OCI-M2 (cell line): Measurements from ENCODE around the gene PRPF40B.
"Not testable (repeated sequence)": the region's sequence is repeated elsewhere in the genome, so short reads cannot be mapped to it uniquely, and the experiment has no call there.

ENCODE experiments used
- DNase-seq: peaks from one replicate; lab custom pipeline; 2025; ENCODE audit not compliant: unreplicated experiment; lab: John Stamatoyannopoulos, UW

Gene PRPF40B

DNA sequence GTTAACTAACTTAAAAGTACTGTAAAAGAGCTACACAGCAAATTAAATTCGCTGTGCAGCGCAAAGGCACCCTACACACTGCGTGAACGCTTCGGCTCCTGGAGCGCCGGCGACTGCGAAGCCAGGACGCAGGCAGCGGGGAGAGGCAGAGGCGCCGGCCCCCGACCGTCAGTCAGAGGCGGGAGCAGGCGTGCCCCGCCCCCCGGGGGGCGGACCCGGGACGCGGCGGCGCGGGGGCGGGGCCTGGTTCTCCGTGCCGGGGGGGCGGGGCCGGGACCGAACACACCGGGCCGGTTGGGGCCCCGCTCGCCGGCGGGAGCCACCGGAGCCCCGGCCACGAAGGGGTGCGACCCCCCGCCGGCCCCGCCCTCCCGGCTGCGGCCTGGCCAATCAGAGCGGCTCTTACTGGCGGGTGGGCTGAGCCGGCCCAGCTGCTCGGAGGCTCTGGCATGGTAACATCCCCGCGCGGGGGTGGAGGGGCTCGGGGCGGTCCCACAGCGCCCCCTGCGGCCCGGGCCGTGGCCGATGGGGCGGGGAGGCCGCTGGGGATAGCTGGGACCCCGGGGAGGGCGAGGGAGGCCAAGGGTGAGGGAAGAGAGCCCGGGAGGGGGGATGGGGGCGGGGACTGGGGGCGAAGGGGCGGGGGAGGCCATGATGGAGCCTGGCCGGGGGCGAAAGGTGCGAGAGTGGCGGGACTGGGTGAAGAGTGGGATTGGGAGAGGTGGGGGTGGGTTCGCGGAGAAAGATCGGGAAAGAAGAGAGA lies at the start of gene PRPF40B:
Gene PRPF40B (plus strand): TSS at position 420 of the 763 bp plus-strand sequence. CDS start 30 bp downstream, at position 450.
- DNase-seq = peak; percentile 41

DNA sequence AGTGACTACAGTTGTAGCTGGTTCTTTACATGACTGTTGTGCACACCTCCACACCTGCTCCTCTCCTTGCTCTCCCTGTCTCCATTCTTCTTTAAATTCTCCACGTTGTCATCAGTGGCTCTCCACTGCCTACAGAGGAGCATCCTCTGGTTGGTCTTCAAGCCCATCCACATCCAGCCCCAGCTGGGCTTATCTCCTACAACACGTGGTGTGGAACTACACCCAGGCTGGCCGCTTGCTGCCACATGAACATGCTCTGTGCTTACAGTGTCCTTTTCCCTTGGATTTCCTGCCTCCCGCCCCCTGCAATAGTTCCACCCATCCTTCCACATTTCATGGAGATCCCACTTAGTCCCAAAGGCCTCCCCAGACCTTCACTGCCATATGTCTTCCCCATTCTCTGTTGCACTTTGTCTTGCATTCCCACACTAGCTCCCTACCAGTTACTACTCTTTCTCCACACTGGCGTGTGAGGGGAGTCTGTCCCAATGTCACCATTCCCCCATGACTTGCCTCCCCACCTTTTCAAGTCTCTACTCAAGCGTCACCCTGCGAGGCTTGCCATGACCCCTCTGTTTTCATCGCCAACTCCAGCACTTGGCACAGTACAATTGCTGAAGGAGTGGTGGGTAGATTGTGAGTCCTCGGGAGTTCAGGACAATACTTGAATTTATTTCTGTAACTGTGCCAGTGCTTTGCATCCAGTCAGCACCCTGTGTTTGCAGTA lies 45.6 kb upstream of the PRPF40B start:
- no peak for DNase-seq

DNA sequence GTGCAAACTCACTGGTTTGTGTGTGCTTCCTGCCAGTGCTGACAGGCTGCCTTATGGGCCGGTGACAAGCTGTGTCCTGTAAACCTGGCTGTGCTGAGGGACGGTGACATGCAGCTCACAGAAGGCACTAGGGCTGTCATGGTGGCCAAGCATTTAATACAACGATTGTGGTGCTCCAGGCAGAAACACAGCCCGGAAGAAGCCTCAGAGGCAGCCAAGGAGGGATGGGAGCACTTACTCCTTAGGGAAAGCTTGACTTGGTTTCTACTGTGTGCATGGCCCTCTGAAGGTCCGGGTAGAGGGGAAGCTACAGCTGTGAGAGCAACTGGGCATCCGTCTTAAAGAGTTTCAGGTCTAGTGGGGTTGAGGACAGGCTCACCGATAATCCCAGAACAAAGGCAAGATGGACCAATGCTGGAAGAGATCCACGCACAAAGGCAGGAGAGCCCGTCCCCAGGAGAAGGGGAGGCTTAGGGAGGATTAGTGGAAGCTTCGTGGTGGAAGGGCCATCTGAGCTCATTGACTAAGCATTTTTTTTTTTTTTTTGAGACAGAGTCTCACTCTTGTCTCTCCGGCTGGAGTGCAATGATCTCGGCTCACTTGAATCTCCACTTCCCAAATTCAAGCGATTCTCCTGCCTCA lies 44.8 kb upstream of the PRPF40B start:
- DNase-seq = no peak

DNA sequence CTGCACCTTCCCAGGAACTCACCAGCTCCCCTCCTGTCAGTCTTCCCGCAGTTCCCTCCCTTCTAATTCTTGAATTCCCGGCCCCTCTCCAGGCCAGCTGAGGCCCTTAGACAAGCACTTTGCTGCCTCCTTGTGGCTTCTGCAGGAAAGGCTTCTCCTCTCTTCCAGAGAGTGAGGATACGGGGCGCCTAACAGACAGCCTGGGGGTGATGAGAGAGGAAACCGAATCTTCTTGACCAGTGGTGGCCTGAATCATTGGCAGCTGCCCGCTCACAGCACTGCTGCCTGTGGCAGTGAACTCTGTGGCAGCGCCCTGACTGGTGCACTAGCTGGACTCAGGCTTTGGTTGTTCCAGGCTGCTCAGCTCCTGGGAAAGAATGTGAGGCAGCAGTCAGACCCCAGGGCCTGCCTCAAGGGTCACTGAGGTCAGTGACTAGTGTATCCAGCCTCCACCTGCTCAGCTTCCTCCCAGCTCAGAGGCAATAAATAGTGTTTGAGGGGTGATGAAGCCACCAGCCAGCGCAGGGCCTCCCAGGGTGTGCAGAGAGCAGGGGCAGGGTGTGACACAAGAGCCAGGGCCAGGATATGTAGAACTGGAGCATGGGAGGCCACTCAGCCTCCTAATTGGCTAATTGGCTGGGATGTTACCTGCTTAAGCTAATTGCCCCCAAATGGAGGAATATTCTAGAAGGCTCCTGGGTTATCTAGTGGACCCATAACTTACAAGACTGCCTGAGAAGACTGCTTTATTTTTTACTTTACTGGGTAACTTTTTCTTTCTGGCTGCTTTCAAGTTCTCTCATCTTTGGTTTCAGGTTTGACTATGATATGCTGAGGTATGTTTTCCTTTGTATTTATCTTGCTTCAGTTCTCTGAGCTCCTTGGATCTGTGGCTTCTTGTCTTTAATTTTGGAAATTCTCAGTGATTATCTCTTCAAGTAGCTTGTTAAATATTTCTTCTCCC lies 42.5 kb upstream of the PRPF40B start:
- peak; percentile 2 for DNase-seq

DNA sequence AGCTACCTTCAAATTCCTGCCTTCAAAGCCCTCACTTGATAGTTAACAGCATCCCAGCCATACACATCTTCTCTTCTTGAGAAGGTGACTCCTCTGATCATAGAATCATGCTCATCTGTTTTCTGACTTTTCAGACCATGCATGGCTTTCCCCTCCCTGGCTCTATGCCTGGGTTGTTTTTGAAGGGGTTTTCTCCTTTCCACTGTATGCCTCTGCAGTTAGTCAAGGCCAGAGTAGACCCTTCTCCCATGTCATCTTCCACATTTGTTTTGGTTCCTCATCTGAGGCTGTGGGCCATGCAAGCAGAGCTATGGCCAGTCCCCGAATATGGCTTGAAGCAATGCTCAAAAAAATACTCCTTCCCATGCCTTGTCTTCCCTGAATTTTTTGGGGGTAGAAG lies 41.2 kb upstream of the PRPF40B start:
- no peak for DNase-seq

DNA sequence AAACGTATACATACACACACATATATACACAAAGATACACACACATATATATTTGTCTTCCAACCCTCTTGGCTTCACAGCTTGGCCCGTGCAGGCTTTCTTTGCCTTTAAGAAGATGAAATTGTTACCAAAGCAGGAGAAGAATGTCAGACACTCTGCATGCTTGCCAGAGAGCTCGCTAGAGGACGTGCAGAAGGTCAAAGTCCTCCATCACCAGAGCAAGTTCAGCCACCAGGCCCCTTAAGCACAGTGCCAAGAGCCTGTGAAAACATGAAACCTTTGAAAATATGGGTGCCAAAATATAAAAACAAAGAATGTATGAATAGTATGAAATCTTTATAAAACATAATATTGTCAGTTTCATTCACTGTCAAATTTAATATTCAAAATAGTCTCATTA lies 40.5 kb upstream of the PRPF40B start:
- DNase-seq = no peak

DNA sequence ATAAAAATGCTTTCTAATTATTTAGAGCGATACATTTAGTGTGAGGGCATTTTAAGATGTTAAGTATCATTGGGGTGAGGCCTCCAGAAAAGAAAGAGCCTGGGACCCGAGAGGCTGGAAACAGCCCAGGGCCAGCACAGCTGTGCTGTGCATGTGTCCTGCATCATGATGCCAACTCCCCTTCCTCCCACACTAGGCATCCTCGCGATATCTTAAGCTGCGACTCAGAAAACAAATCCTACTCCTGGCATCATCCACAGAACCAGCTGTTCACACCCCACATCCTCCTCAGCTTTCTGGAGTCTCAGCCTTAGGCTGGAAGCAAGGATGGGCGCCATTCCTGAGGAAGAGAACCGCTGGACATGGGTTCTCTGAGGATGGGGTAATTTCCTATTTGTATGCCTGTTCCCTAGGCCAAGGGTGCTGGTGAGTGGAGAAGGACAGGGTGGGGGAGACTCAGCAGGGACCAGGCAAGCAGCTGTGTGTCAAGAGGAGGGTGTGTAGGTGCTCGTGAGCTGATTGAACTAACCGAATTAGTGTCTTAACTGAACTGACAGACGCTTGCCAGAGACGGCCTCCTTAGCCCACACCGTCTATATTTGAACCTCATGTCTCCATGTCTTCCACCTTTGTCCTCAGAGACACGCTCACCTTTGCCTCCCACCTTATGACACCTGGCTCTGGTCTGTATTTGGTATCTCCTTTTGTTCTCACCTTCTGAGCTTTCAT lies 39.8 kb upstream of the PRPF40B start:
- no peak for DNase-seq

DNA sequence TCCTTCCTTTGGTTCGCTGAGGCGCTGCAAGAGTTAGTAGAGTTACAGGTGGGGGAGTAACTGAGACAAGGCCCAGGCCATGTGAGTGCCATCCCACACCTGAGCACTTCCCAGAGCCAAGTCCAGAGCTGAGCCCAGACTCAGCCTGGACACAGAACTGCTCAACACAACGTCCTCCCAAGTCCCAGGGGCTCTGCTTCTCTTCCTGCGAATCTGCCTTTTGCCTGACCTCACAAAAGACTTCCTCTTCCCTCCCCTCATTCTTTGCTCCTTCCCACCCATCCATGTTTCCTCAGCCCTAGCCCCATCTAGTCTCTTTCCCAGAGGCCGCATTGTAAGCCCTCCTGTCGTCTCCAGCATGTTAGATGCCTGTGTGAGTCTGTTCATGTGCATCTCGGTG lies 38.8 kb upstream of the PRPF40B start:
- no peak for DNase-seq

DNA sequence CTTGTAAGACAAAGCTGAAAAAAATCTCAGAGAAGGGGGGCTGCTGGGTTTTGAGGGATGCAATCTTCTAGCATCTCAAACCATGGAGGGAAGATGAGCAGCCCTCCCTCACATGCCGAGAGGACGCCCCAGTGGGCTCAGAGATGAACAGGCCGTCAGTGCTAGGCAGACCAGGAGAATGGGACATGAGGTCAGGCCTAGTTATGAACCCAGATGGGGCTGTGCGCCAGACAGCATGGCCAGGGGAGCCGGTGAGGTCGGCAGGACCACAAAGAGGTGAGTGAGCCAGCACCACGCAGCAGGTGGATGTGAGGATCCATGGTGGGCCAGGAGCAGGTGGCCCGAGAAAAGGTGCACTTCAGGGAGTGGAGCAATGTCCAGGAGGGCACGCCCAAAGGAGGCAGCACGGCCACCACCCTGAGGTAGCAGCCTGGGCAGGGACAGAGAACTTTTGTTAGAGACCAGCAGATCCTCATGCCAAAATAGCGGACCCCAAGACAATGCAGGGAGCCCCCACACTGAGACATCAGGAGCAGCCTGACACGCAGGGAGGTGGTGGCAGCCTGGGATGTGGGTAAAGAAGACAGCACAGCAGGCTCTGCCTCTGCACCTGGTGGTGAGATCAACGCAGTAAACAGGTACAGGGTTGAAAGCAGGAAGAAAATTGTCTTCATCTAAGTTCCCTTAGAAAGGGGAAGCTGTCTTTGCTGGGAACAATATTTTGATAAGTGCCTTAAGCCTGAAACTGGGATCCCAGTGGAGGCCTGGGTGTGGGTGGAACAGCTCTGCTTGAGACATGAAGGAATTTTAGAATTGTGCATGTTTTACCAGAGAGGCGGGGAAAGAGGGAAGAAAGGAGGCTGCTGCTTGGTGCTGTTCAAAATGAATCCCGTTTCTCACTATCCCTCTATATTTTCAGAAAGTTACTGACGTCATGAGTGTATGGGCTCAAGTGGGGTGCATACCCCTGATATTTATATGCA lies 37.6 kb upstream of the PRPF40B start:
- no peak for DNase-seq

DNA sequence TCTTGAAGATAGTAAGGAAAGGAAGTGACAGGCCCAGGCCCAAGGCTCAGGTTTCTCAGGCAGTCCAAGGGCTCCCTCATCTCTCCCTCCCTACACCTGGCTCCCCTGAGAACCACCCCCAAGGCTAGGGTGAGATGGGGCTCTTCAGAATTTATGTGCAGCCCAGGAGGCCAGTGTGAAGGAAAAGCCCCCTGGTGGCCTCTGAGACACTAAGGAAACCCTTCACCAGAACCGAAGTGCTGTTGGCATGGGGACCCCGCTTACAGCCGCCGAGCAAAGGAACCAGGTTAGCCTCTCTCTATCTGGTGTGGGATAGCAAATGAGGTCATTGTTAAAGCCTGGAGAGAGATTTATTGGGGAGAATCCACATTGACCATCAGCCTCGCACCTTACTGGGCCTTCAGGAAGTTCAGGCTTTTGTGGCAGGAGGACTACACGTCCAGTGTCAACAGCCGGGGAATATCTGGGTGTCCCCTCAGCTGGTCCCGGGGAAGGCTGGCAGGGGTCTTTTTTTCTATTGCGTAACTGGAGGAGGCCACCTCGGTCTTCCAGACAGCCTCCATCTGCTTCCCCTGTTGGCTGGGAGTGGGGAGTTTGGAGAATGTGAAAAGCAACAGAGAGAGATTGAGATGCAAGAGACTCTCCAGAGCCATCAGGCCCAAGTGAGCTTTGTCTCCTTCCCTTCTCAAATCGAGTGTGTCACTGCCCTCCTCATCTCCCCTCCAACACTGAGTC lies 36.0 kb upstream of the PRPF40B start:
- DNase-seq = no peak

DNA sequence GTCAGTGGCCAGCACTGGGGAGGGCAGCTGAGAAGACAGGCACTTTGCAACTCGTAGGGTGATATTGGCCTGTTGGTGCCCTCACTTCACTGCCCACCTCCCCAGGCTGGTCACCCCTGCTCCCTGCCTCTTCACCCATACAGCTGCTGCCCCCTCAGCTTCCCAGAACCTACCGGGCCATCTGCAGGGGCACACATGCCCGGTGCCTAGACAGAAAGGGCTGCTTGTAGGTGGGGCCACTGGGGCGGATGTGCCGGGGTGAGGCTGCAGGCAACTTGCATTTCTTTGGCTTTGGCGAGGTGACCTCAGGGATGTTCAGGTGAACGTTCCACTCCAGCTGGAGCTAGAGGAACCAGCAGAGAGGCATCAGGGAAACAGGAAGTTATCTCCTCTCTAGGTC lies 35.1 kb upstream of the PRPF40B start:
- no peak for DNase-seq

DNA sequence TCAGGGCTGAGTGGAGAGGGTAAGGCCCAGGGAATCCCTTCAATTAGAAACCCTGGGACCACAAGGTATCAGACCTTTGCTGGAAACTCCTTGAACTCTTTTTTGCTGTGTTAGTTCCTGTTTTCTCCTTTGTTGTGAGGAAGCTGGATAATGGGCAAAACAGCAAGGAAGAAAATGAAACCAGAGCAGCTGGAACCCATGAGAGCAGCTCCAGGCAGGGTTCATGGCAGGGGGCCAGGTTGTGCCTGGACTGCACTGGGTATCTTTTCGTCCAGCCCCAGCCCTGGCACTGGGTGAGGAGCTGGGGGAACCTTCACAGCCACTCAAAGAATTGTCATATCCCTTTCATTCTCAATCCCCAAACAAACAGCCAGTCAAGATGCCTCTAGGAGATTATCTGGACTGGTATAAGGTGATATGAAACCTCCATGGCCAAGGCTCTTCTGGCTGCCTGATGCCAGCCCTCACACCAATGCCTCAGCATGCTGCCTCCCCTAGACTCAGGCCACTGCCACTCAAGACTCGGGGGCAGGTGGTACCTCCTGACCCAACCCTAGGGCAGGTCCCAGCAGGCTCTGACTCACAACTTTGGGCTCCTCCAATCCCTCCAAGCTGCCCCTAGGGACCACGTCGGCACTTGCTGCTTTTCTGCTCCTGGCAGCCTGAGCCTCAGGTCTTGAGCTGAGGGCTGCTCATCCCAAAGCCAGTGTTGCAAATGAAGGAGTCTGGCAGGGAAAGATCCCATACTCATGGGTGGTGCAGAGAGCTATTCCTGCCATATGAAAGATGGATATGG lies 34.4 kb upstream of the PRPF40B start:
- no peak for DNase-seq

DNA sequence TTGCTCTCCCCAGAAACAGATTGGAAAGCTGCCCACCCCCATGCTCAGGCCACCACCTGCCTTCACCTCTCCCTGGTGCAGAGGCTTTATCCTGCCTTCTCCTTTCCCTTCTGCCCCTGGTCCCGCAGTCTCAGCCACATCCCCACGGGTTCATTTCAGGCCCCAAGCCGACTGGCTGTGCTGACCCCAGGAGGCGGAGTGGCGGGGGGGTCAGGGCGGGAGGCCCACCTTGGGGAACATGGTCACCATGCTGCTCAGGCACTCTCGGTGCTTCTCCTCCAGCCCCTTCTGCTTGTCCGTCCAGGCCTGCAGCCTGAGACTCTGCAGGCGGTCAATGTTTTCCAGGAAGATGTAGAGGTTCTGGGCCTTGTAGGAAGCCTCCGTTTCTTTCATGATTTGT lies 24.8 kb upstream of the PRPF40B start:
- DNase-seq = no peak

DNA sequence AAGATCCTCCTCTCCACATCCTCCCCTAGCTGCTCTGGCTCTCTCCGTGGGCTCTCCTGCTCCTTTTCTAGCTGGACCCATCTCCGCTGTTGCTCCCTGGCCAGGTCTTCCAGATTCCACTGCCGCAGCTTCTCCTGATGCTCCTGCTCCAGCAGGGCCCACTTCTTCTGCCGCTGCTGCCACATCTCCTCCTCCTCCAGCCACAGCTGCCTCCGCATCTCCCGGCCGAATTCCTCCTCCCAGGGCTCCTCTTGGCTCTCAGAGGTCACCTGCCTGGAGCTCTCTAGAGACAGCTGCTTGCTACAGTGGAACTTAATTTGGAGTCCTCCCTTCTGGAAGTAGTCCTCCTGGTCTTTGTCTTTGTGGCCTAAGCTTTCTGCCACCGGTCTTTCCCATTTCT lies 23.4 kb upstream of the PRPF40B start:
- DNase-seq = no peak

DNA sequence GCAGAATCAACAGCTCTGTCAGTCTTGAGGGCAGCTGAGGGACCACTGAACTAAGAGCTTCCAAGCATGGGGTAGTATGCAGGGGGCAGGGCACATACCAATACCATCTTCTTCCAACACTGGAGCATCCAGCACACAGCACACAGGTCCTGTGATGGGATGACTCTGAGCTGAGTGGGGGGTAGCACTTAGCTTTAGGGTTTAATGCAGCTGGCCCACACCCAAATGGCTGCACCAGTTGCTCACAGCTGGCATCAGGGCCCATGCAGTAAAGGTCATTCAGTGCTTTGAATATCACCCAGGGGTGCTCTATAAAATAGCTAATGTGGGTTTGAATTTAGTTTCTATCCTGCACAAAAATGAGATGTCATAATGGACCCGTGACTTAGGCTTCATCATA lies 19.6 kb upstream of the PRPF40B start:
- no peak for DNase-seq

DNA sequence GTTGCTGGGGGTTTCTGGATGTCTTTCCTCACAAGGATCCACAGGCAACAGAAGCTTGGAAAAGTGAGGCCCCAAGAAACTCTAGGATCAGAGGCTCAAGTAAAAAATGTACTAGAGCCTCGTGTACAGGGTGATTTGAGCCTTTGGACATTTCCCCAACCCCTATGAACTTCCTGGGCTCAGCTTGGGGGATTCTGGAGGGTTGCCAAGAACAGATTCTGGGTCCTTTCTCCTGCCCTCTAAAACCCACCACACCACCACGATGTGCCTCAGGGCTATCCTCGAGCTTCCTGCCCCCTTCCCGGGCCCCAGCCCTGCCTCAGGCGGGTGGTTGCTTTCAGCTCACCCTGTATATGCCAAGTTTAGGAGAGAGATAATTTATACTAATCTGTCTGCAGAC lies 18.5 kb upstream of the PRPF40B start:
- no peak for DNase-seq

DNA sequence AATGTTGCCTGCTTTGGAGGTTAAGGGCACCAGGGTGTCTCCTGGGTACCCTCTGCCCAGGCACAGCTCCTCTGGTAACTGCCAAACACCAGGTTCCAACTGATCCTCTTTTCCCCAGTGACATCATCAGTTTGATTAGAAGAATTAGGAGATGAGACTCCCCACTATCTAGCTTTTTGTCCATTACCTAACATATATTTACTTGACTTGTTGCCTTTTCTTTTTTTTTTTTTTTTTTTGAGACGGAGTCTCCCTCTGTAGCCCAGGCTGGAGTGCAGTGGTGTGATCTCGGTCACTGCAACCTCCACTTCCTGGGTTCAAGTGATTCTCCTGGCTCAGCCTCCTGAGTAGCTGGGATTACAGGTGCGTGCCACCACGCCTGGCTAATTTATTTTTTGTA lies 17.8 kb upstream of the PRPF40B start, which contains the start of gene FAM186B:
Gene FAM186B (minus strand): TSS at position 101 of the 400 bp plus-strand sequence. CDS start 162 bp downstream, outside the sequence.
- DNase-seq = not testable (repeated sequence)
